Fibroblast of the aortic adventitia (primary cell): ENCODE measurements around the gene SH3TC1. TPM values are rescaled to one million over a fixed set of nuclear protein-coding genes. Genes with fewer than 3 reads are reported as not detected.

Experiments
- DNase-seq: peaks from one replicate; pipeline ENCODE4 v3.0.0-alpha.2; 2010; ENCODE audit warnings: low read depth
- H3K4me3 ChIP-seq: 2 replicates; pipeline ENCODE4 v1.5.1; 2011; ENCODE audit warnings: low read depth, mild to moderate bottlenecking, control low read depth, low read length, moderate library complexity
- CTCF ChIP-seq: IDR thresholded peaks from 2 replicates; pipeline ENCODE4 v1.5.1; 2011; ENCODE audit warnings: mild to moderate bottlenecking, low read length, control low read depth, inconsistent platforms; ENCODE audit not compliant: insufficient read depth
- total RNA-seq: library from RNA; depleted of rRNA; stranded (reverse); fragments of >200 nt; gene quantifications from 2 replicates; pipeline ENCODE4 v1.2.3, GENCODE V29; 2012; ENCODE audit warnings: low replicate concordance

The SH3TC1 gene
- total RNA-seq, 1 donor: 1.5 TPM

- TF ChIP-seq CTCF: no peak
- H3K4me3 ChIP-seq: no peak overlapping the region
- DNase-seq: no peak
Observed at GRCh38 chr4:8203817-8204216, 4.7 kb downstream of the SH3TC1 start.

- TF ChIP-seq CTCF: no peak
- DNase-seq: no peak
- H3K4me3 ChIP-seq: no peak overlapping the region
Observed at GRCh38 chr4:8204576-8205227, 5.6 kb downstream of the SH3TC1 start.

GRCh38 chr4:8205241-8205707 lies 6.2 kb downstream of the SH3TC1 start:
- DNase-seq: peak; percentile 31
- no peak for TF ChIP-seq CTCF
- H3K4me3 ChIP-seq: no peak overlapping the region

GRCh38 chr4:8205749-8206611 lies 6.9 kb downstream of the SH3TC1 start:
- no peak overlapping the region for H3K4me3 ChIP-seq
- TF ChIP-seq CTCF: no peak
- DNase-seq: no peak

- no peak for TF ChIP-seq CTCF
- no peak overlapping the region for H3K4me3 ChIP-seq
- DNase-seq: no peak
Observed at GRCh38 chr4:8207314-8207713, 8.2 kb downstream of the SH3TC1 start.

- no peak for TF ChIP-seq CTCF
- DNase-seq: no peak
- no peak overlapping the region for H3K4me3 ChIP-seq
Observed at GRCh38 chr4:8208565-8208964, 9.5 kb downstream of the SH3TC1 start.
